Measurements from ENCODE around the gene MAP3K14. TPM values are rescaled to one million over a fixed set of nuclear protein-coding genes. Genes with fewer than 3 reads are reported as not detected.

Gene MAP3K14
- total and polyA plus RNA-seq, 2 experiments from 2014 or later: 1.3 to 2.9 TPM

DNA sequence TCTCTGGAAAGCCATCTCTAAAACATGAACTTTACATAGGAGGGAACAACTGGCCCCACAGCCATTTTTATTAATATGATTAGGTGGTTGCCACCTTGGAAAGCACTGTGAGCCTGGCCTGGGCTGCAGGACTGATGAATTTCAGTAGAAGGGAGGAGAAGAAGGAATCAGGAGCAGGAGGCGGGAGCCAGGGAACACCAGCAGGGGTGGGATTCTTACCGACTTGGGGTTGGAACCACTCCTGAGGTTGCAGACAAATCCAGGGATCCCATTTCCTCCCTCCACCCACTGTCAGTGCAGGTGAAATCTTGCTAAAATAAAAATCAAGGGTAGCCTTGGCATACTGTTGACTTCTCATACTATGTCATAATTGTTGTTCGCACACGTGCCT lies 16.9 kb upstream of the MAP3K14 start:
- Histone ChIP-seq H3K4me3 (no peak overlapping the region), H3K36me3 (no peaks in the 10 kb centered on the region), H3K4me1 (ENCODE audit: low read depth) (no peaks in the 10 kb centered on the region), H3K9me3 (ENCODE audit: low read depth) (no peaks in the 10 kb centered on the region), H3K27me3 (no peaks in the 10 kb centered on the region), H3K27ac (no peak overlapping the region)
- no peak for TF ChIP-seq CTCF (IDR thresholded peaks at IDR 0.05; ENCODE audit: low read depth, low read length)
- DNase-seq (ENCODE audit: low read depth in 1 of 2, low spot score in 1 of 2): no peak

DNA sequence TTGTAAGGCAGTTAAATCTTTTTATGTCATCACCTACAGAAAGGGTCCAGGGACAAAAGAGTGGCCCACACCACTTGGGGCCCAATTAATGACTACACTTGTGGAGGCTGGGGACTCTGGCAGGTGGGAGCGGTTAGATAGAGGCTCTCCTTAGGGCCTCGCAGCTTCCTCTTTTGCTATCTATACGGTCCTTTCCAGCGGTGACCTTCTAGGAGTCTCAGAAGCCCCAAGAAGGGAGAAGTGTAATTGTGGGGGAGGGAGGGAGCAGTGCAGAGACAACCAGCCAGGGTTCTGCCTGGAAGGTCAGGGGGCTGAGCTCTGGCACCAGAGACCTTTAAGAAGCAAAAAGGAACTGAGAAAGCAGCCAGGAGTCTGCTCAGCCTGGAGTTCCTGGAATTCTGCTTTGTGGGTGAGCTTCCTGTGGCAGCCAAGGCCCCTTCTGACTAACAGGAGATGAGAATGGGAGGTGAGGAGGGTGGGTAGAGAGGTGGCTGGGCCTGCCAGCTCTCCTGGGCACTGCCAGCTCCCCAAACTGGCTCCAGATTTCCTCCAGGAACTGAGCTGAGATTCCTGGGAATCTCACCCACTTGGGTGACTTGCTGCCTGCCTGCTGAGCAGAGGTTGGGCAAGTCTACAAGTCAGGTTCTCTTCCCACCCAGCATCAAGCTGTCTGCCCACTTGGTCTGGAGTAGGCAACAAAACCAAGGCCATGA lies 16.3 kb upstream of the MAP3K14 start:
- no peak overlapping the region for H3K27ac ChIP-seq
- H3K27me3 ChIP-seq: no peaks in the 10 kb centered on the region
- no peaks in the 10 kb centered on the region for H3K36me3 ChIP-seq
- TF ChIP-seq CTCF (IDR thresholded peaks at IDR 0.05; ENCODE audit: low read depth, low read length): no peak
- no peaks in the 10 kb centered on the region for H3K4me1 ChIP-seq (ENCODE audit: low read depth)
- DNase-seq (ENCODE audit: low read depth in 1 of 2, low spot score in 1 of 2): peak in 1 of 2 donors; percentile 45
- no peaks in the 10 kb centered on the region for H3K9me3 ChIP-seq (ENCODE audit: low read depth)
- no peak overlapping the region for H3K4me3 ChIP-seq

- Histone ChIP-seq H3K27ac (no peak overlapping the region), H3K36me3 (no peaks in the 10 kb centered on the region), H3K4me1 (ENCODE audit: low read depth) (no peaks in the 10 kb centered on the region), H3K27me3 (no peaks in the 10 kb centered on the region), H3K9me3 (ENCODE audit: low read depth) (no peaks in the 10 kb centered on the region), H3K4me3 (no peak overlapping the region)
- no peak for DNase-seq (ENCODE audit: low read depth in 1 of 2, low spot score in 1 of 2)
- no peak for TF ChIP-seq CTCF (IDR thresholded peaks at IDR 0.05; ENCODE audit: low read depth, low read length)
Measured at GRCh38 chr17:45332505-45332904, 15.7 kb upstream of the MAP3K14 start.

DNA sequence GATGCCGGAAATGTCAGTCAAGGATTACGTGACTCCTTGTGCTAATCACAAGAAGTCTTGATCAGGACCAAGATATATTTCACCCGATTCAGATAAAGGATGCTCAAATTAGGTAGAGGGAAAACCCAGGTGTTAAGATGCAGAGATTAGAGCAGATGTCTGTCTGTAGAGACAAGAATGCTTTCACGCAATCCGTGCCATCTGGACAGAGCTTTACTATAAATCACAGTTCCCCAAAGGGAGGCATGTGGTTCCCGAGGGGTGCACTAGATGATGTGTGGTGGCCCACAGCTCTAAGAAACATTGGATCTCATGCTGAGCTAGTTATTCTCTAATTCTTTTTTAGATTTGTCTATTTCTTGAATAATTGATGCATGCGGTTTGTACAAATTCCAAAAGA lies 9.8 kb upstream of the MAP3K14 start:
- H3K4me1 ChIP-seq (ENCODE audit: low read depth): no peaks in the 10 kb centered on the region
- no peaks in the 10 kb centered on the region for H3K27me3 ChIP-seq
- no peaks in the 10 kb centered on the region for H3K36me3 ChIP-seq
- no peak overlapping the region for H3K27ac ChIP-seq
- DNase-seq (ENCODE audit: low read depth in 1 of 2, low spot score in 1 of 2): no peak
- H3K4me3 ChIP-seq: no peak overlapping the region
- no peaks in the 10 kb centered on the region for H3K9me3 ChIP-seq (ENCODE audit: low read depth)
- no peak for TF ChIP-seq CTCF (IDR thresholded peaks at IDR 0.05; ENCODE audit: low read depth, low read length)

GRCh38 chr17:45325810-45326209 lies 9.0 kb upstream of the MAP3K14 start:
- Histone ChIP-seq H3K4me3 (no peak overlapping the region), H3K27me3 (no peaks in the 10 kb centered on the region), H3K27ac (no peak overlapping the region), H3K4me1 (ENCODE audit: low read depth) (no peaks in the 10 kb centered on the region), H3K36me3 (no peaks in the 10 kb centered on the region), H3K9me3 (ENCODE audit: low read depth) (no peaks in the 10 kb centered on the region)
- no peak for TF ChIP-seq CTCF (IDR thresholded peaks at IDR 0.05; ENCODE audit: low read depth, low read length)
- no peak for DNase-seq (ENCODE audit: low read depth in 1 of 2, low spot score in 1 of 2)

Data from cardiac muscle cell (in vitro differentiated cells and primary cell).